ENCODE measurements around the gene SPTBN1. TPM values are rescaled to one million over a fixed set of nuclear protein-coding genes. Genes with fewer than 3 reads are reported as not detected.

The SPTBN1 gene
- total RNA-seq, 1 experiment from 2014 or later = 202 TPM

Other genes starting within 250 kb of the SPTBN1 start
- not detected in 2 replicates for gene TSPYL6, start 200.1 kb upstream of the SPTBN1 start, total RNA-seq (2014; rRNA removed)

Measured in PC-3 (cell line).